ENCODE measurements around the gene DNMT3A.
A peak's percentile ranks its signal among the peaks of the same experiment; 100 is the strongest.

Gene DNMT3A

GRCh38 chr2:25310965-25311864, 30.5 kb downstream of the DNMT3A start:
- no peak for DNase-seq (ENCODE audit: extremely low read depth, low read depth)
- TF ChIP-seq CTCF (IDR thresholded peaks at IDR 0.05; ENCODE audit: low read depth, low read length), result no peak

- DNase-seq (ENCODE audit: extremely low read depth, low read depth), result no peak
- TF ChIP-seq CTCF (IDR thresholded peaks at IDR 0.05; ENCODE audit: low read depth, low read length), result no peak
These were observed 31.1 kb downstream of the DNMT3A start for GRCh38 chr2:25310709-25310964.

- DNase-seq (ENCODE audit: extremely low read depth, low read depth), result no peak
- TF ChIP-seq CTCF (IDR thresholded peaks at IDR 0.05; ENCODE audit: low read depth, low read length), result peak; percentile 31
These were observed 32.3 kb downstream of the DNMT3A start for GRCh38 chr2:25309402-25309801.

GRCh38 chr2:25308599-25308998, 33.1 kb downstream of the DNMT3A start:
- TF ChIP-seq CTCF (IDR thresholded peaks at IDR 0.05; ENCODE audit: low read depth, low read length), result no peak
- DNase-seq (ENCODE audit: extremely low read depth, low read depth), result no peak

- TF ChIP-seq CTCF (IDR thresholded peaks at IDR 0.05; ENCODE audit: low read depth, low read length), result no peak
- DNase-seq (ENCODE audit: extremely low read depth, low read depth), result no peak
These were observed 33.7 kb downstream of the DNMT3A start for GRCh38 chr2:25307949-25308557.

GRCh38 chr2:25306777-25307368, 34.9 kb downstream of the DNMT3A start:
- no peak for DNase-seq (ENCODE audit: extremely low read depth, low read depth)
- TF ChIP-seq CTCF (IDR thresholded peaks at IDR 0.05; ENCODE audit: low read depth, low read length), result no peak

GRCh38 chr2:25305775-25306174, 36.0 kb downstream of the DNMT3A start:
- DNase-seq (ENCODE audit: extremely low read depth, low read depth), result no peak
- TF ChIP-seq CTCF (IDR thresholded peaks at IDR 0.05; ENCODE audit: low read depth, low read length), result no peak

Measured in AG09319 (cell line).